Measurements from ENCODE around the gene LY6G6F. TPM values are rescaled to one million over a fixed set of nuclear protein-coding genes. Genes with fewer than 3 reads are reported as not detected.

LY6G6F gene
- total RNA-seq, 4 donors from 2014 or later: not detected

DNA sequence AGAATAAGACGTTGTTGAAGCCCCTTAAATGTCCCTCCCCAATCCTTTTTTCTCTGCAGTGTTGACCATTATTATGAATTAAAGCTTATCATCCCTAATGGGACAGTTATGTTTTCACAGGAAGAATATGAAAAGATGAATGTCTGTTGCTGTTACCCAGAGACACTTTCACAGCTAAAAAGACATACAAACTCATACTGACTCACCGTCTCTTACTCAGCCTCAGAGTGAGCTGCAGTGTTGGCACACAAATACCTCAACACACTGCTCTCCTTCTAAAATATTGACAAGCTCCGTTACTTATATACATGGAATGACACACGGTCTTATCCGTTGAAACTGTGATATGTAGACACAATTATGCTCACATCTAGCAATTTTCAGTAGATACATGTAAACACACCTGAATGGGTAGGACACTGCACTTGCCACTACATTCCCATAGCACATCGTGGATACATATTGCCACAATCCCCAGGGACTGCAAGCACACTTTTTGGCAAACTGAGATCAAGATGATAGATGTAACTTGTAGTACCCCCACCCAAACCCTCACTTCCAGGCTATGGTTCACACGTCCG is 46.2 kb downstream of the LY6G6F start:
- no peak overlapping the region for H3K4me3 ChIP-seq
- no peak overlapping the region for H3K27ac ChIP-seq
- H3K4me1 ChIP-seq: no peaks in the 10 kb centered on the region
- no peaks in the 10 kb centered on the region for H3K27me3 ChIP-seq
- no peaks in the 10 kb centered on the region for H3K9me3 ChIP-seq
- no peak for DNase-seq (ENCODE audit: low spot score in 2 of 2)
- no peak for TF ChIP-seq EP300 (IDR thresholded peaks at IDR 0.05)
- 59 to 70% methylated on average over 8 of the region's 8 CpGs for WGBS, 2 donors
- H3K36me3 ChIP-seq: no peaks in the 10 kb centered on the region

DNA sequence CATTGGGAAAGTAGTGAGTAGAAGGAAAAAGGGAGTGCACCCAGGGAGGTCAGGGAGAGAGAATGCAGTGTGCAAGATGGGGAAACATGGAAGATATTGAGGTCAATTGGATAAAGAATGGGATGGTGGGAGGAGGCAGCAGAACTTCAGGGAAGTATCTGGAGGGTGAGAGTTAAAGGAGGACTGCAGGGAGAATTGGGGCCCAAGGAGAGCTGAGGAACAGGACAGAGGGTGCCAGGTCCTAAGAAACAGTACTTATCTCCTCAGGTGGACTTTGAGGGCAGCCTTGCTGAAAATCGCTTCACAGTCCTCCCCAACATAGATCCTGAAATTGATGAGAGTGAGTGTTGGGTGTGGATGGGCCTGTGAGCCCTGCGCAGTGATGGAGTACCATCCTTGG is 51.6 kb downstream of the LY6G6F start:
- H3K27me3 ChIP-seq: no peaks in the 10 kb centered on the region
- TF ChIP-seq, protein P1, sequence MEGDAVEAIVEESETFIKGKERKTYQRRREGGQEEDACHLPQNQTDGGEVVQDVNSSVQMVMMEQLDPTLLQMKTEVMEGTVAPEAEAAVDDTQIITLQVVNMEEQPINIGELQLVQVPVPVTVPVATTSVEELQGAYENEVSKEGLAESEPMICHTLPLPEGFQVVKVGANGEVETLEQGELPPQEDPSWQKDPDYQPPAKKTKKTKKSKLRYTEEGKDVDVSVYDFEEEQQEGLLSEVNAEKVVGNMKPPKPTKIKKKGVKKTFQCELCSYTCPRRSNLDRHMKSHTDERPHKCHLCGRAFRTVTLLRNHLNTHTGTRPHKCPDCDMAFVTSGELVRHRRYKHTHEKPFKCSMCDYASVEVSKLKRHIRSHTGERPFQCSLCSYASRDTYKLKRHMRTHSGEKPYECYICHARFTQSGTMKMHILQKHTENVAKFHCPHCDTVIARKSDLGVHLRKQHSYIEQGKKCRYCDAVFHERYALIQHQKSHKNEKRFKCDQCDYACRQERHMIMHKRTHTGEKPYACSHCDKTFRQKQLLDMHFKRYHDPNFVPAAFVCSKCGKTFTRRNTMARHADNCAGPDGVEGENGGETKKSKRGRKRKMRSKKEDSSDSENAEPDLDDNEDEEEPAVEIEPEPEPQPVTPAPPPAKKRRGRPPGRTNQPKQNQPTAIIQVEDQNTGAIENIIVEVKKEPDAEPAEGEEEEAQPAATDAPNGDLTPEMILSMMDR (IDR thresholded peaks at IDR 0.05): no peak
- TF ChIP-seq EP300 (IDR thresholded peaks at IDR 0.05): no peak
- no peak for TF ChIP-seq POLR2A (IDR thresholded peaks at IDR 0.05)
- no peak overlapping the region for H3K27ac ChIP-seq
- H3K9me3 ChIP-seq: no peaks in the 10 kb centered on the region
- no peak for DNase-seq (ENCODE audit: low spot score in 2 of 2)
- H3K36me3 ChIP-seq: peaks cover 0 to 45% (median 0%) of the 10 kb centered on the region in 3 donors
- 95 to 96% methylated on average over 2 of the region's 2 CpGs for WGBS, 2 donors
- H3K4me3 ChIP-seq: no peak overlapping the region
- H3K4me1 ChIP-seq: peaks cover 0 to 6% (median 0%) of the 10 kb centered on the region in 4 donors

Small RNAs within 50 kb of the gene (small RNA-seq; reads per million reads assigned to genes)
- gene LY6G6D (not detected), gene MIR4646 (not detected), gene RF00019 (not detected), gene RNU6-850P (not detected)

Other genes with a start within 250 kb of the LY6G6F start
- 1 to 10 TPM; 1.0 to 8.0 (median 4.1) TPM for gene MICB, start 208.7 kb upstream of the LY6G6F start, total RNA-seq
- gene MCCD1, start 177.9 kb upstream of the LY6G6F start, total RNA-seq: not detected
- gene DDX39B, start 164.9 kb upstream of the LY6G6F start, total RNA-seq: 100 to 1,000 TPM; 306 to 436 (median 358) TPM
- gene ATP6V1G2, start 160.3 kb upstream of the LY6G6F start, total RNA-seq: 1 to 10 TPM in 3 of 4 donors, under 1 TPM in 1; 0.60 to 3.8 (median 2.2) TPM
- 10 to 100 TPM; 26.2 to 30.2 (median 27.7) TPM for gene NFKBIL1, start 159.3 kb upstream of the LY6G6F start, total RNA-seq
- gene LTA, start 134.6 kb upstream of the LY6G6F start, total RNA-seq: not detected
- not detected for gene TNF, start 131.3 kb upstream of the LY6G6F start, total RNA-seq
- gene LTB, start 124.4 kb upstream of the LY6G6F start, total RNA-seq: not detected
- gene LST1, start 120.6 kb upstream of the LY6G6F start, total RNA-seq: 10 to 100 TPM; 15.7 to 86.5 (median 20.8) TPM
- not detected for gene NCR3, start 113.9 kb upstream of the LY6G6F start, total RNA-seq
- 10 to 100 TPM; 27.1 to 66.3 (median 50.4) TPM for gene AIF1, start 91.6 kb upstream of the LY6G6F start, total RNA-seq
- gene PRRC2A, start 86.2 kb upstream of the LY6G6F start, total RNA-seq: 100 to 1,000 TPM in 2 of 4 donors, 10 to 100 TPM in 2; 71.4 to 113 (median 88.0) TPM
- 100 to 1,000 TPM; 189 to 228 (median 210) TPM for gene BAG6, start 54.2 kb upstream of the LY6G6F start, total RNA-seq
- 1 to 10 TPM in 1 of 4 donors, under 1 TPM in 2, not detected in 1; 0.63 to 2.0 (median 0.90) TPM for gene APOM, start 51.0 kb upstream of the LY6G6F start, total RNA-seq
- gene C6orf47, start 46.1 kb upstream of the LY6G6F start, total RNA-seq: 10 to 100 TPM; 13.8 to 23.3 (median 20.5) TPM
- 10 to 100 TPM; 18.8 to 30.0 (median 26.5) TPM for gene GPANK1, start 41.9 kb upstream of the LY6G6F start, total RNA-seq
- 100 to 1,000 TPM; 183 to 207 (median 188) TPM for gene CSNK2B, start 40.8 kb upstream of the LY6G6F start, total RNA-seq
- 10 to 100 TPM in 2 of 4 donors, 1 to 10 TPM in 2; 7.6 to 13.0 (median 9.8) TPM for gene LY6G5B, start 36.9 kb upstream of the LY6G6F start, total RNA-seq
- under 1 TPM in 1 of 4 donors, not detected in 3; 0.84 TPM for gene LY6G5C, start 25.8 kb upstream of the LY6G6F start, total RNA-seq
- gene ABHD16A, start 3.5 kb upstream of the LY6G6F start, total RNA-seq: 10 to 100 TPM; 37.1 to 62.1 (median 49.9) TPM
- not detected for gene LY6G6D, start 8.5 kb downstream of the LY6G6F start, total RNA-seq
- gene LY6G6C, start 14.9 kb downstream of the LY6G6F start, total RNA-seq: not detected
- not detected for gene MPIG6B, start 16.5 kb downstream of the LY6G6F start, total RNA-seq
- 100 to 1,000 TPM; 134 to 193 (median 166) TPM for gene DDAH2, start 22.4 kb downstream of the LY6G6F start, total RNA-seq
- gene CLIC1, start 29.7 kb downstream of the LY6G6F start, total RNA-seq: 100 to 1,000 TPM; 216 to 341 (median 246) TPM
- 10 to 100 TPM; 12.2 to 25.5 (median 18.4) TPM for gene MSH5, start 33.1 kb downstream of the LY6G6F start, total RNA-seq
- 1 to 10 TPM in 3 of 4 donors, not detected in 1; 1.5 to 5.5 (median 4.8) TPM for gene SAPCD1, start 55.8 kb downstream of the LY6G6F start, total RNA-seq
- under 1 TPM; 0.21 to 0.66 (median 0.35) TPM for gene VWA7, start 70.5 kb downstream of the LY6G6F start, total RNA-seq
- gene VARS1, start 88.9 kb downstream of the LY6G6F start, total RNA-seq: 10 to 100 TPM; 40.8 to 58.6 (median 50.1) TPM
- 10 to 100 TPM; 23.9 to 31.8 (median 28.4) TPM for gene LSM2, start 100.1 kb downstream of the LY6G6F start, total RNA-seq
- gene HSPA1L, start 108.4 kb downstream of the LY6G6F start, total RNA-seq: 1 to 10 TPM in 2 of 4 donors, under 1 TPM in 2; 0.20 to 2.4 (median 1.2) TPM
- gene HSPA1A, start 108.7 kb downstream of the LY6G6F start, total RNA-seq: 100 to 1,000 TPM; 170 to 304 (median 221) TPM
- 100 to 1,000 TPM; 134 to 186 (median 168) TPM for gene HSPA1B, start 120.9 kb downstream of the LY6G6F start, total RNA-seq
- gene NEU1, start 156.0 kb downstream of the LY6G6F start, total RNA-seq: 10 to 100 TPM; 25.8 to 44.6 (median 33.8) TPM
- gene SLC44A4, start 172.1 kb downstream of the LY6G6F start, total RNA-seq: under 1 TPM in 3 of 4 donors, not detected in 1; 0.22 to 0.84 (median 0.59) TPM
- gene EHMT2, start 190.8 kb downstream of the LY6G6F start, total RNA-seq: 10 to 100 TPM; 38.2 to 63.9 (median 46.8) TPM
- 1 to 10 TPM in 3 of 4 donors, under 1 TPM in 1; 0.63 to 3.5 (median 2.9) TPM for gene ZBTB12, start 195.2 kb downstream of the LY6G6F start, total RNA-seq
- 10 to 100 TPM in 1 of 4 donors, 1 to 10 TPM in 3; 4.6 to 17.4 (median 6.1) TPM for gene C2, start 220.9 kb downstream of the LY6G6F start, total RNA-seq
- gene CFB, start 239.2 kb downstream of the LY6G6F start, total RNA-seq: 10 to 100 TPM; 15.7 to 66.5 (median 26.2) TPM